Stimulated activated CD8-positive, alpha-beta memory T cell treated with anti-CD3 and anti-CD28 coated beads, Interleukin-7, amount 100 ng/mL, for 48 hours (primary cell): ENCODE data around the gene S100A1.
A peak's percentile ranks its signal among the peaks of the same experiment; 100 is the strongest.

Experiments used
- DNase-seq, 2 donors: peaks; one replicate each; pipeline ENCODE4 v3.0.0-alpha.2; 2020; ENCODE audit warnings: low read depth in 1 of 2; ENCODE audit errors: extremely low read depth in 1 of 2

S100A1 gene

DNA sequence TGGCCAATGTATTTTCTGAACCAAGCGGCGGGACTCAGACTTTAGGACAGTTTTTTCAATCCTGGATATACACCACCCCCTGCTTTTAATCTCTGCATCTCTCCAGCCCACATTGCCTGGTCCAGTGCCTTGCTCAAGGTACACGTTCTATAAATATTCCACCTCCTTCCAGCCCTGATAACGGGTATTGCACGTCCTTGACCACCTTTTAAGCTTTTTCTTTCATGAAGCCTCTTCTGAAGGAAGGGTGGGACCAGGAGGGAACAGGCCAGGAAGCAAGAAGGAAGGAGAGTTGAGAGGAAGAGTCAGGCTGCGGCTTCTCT is 18.7 kb upstream of the S100A1 start:
- DNase-seq = no peak

DNA sequence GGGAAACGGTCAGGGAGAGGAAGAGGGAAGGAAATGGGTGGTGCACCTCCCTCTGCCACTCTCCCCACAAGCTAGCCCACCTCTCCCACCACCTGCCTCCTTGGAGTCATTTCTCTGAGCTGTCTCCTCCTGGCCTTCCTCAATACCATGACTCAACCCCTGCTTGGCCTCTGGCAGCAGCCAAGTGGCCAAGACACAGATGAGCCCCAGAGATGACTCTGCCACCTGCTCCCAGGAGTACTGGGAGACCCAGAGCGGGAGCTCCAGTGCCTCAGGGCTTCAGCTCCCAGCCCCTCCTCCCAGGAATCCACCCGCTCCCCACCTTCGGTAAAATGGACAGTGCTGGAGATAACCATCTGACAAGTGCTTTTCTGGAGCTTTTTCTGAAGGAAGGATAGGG is 17.9 kb upstream of the S100A1 start:
- no peak for DNase-seq

DNA sequence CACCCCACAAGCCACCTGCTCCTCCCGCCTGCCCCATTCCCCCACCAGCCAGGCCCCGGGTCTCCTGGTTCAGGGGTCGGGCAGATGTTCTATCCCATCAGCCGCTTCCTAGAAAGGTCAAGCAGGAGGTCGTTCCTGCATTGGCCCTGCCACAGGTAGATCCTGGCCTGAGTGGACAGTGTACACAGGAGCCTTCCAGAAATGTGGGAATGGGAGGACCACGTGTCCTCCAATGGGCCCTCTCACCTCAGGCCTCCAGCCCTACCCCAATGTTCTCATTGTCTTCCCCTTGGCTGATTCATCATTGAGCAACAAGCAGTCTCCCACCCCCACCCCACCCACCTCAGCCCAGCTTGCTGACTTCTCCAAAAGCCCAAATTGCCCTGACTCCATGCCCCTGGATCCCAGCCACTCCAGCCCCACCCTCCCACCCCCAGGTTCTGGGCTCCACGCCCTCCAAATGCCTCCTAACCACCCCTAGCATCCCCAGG is 17.4 kb upstream of the S100A1 start:
- DNase-seq = no peak

DNA sequence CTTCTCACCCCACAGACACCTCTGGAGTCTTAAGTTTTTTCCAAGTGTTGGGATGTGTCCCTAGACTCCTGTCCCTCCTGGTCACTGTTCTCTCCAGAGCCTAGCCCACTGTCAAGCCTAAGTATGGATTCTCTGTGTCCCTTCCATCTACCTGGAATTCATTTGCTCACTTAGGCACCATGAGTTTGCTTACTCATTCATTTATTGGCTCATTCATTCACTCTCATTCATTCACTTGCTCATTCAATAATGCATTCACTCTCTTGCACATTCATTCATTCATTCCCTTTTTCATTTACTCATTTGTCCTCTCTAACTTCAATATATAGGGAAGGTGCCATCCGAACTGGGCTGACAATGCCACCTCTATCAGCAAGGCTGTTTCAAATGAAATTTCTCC is 16.9 kb upstream of the S100A1 start:
- no peak for DNase-seq

DNA sequence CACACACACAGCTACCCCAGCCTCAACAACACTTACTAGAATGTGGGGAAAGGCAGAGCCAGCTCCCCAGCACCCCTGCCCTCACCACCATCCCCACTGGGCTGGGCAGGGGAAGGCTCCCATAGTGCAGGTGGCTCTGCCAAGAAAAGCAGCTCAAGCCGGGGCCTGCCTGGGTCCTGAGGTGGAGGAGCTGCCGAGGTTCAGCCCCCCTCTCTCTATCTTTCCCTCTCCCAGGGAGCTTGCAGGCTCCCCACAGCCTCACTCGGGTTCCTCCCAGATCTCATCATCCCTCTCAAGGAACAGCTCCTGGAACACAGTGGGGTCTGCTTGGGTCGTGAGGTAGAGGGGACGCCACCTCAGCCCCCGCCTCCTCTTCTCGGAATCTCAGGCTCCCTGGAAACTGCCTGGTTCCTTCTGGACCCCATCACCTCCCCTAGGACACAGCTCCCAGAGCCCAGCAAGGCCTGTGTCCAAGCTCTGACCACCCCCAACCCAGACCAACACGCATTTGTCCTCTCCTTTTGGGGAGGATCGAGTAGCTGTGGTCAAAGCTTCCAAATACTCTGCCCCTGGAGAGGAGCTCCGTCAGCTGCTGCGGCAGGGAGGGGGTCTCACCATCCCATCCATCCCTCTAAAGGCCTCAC is 16.0 kb upstream of the S100A1 start:
- no peak for DNase-seq

DNA sequence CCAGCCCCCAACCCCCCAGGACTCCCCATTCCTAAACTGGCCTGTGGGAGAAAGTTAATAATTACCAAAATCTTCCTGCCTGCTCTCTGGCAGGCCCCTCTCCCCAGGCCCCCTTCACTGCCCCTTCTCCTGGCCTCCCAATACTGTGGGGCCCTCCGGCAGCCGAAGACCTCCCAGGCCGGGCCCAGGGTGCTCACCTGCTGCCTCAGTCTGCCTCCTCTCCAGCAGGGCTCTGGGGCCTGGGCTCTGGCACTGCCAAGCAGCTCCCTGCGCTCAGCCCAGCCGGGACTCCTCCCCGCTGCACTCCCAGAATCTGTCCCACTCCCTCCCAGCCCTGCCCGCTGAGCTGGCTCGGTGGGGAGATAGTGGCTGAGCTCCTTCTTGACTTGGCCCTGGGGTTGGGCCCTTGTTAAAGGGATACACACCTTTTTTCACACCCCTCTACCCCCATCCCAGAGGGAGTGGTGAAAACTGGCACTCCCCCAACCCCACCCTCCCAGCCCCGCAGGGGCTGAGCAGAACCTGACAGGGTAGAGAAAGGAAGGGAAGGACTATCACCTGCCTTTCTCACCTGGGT is 15.4 kb upstream of the S100A1 start, which contains the start of gene S100A16:
Gene S100A16 (minus strand): TSS at position 383 of the 577 bp plus-strand sequence. CDS start 4,986 bp downstream, outside the sequence.
- DNase-seq = no peak

DNA sequence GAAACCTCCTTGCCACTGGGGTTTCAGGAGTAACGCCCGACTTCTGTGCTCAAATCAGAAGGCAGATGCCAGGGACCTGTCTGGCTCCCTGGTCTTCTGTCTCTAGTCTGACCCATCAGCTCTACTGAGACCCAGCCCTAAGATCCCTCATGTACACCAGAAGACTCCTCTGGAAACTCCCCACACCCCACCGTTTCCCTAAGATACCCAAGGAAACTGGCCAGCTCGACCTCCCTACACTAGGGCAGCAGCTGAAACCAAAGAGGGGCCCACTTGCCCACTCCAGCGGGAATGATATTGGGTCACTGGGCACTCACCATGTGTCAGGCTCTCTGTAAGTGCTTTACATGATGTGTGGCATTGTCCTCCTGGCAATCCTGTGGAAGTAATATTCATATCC is 14.8 kb upstream of the S100A1 start:
- no peak for DNase-seq

DNA sequence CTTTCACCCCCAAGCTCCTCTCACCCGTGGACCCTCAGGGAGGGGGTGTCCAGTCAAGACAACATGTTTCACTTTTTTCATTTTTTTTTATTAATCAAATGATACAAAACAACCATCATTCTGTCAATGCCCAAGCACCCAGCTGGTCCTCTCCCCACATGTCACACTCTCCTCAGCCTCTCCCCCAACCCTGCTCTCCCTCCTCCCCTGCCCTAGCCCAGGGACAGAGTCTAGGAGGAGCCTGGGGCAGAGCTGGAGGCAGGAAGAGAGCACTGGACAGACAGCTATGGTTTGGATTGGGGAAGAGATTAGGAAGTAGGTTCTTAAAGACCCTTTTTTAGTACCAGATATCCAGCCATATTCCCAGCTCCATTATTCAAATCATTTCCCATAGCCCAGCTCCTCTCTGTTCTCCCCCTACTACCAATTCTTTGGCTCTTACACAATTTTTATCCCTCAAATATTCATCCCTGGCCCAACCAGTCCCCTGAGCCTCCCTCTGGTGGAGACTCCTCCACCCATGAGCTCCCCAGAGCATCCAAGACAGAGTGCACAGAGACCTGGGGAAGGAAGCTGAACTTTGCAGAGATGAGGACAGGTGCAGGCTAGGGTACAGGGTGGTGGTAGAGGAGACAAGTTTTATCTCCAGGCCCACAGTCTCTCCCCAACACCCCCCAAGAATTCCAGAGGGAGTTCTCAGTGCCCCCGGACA is 13.9 kb upstream of the S100A1 start:
- DNase-seq = no peak

DNA sequence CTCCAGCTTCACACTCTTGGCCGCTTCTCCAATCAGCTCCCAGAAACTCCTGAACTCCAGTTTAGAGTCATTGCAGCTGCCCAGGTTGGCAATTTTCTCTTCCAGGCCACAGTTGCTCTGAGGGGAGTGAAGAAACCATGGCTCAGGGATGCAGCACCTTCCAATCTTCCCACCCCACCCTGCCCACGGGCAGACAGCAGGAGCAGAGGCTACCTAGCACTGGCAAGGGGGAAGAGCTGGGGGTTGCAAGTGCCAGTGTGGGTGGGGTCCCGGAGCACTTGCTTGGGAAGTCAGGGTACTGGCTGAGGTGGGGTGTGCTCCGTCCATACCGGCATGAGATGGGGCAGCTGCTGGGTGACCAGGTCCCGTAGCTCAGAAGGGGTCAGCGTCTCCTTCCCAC is 13.3 kb upstream of the S100A1 start:
- DNase-seq = no peak

DNA sequence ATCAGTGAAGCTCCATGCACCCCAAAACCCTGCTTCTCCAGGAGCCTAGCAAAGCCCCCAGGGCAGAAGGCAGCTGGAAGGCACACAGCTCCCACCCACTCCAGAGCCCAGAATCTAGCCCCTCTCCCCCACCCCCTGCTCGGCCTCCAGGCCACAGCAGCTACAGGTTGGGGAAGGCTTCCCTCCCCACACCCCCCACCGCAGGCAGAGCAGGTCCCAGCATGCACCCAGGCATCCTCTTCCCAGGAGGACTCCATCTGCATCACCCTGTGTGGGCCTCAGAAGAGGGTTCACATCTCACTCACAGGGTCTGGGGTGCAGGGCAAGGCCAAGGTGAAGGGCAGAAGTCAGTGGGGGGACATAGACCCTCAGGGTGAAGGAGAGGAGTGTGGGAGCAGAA is 12.8 kb upstream of the S100A1 start:
- DNase-seq = no peak

DNA sequence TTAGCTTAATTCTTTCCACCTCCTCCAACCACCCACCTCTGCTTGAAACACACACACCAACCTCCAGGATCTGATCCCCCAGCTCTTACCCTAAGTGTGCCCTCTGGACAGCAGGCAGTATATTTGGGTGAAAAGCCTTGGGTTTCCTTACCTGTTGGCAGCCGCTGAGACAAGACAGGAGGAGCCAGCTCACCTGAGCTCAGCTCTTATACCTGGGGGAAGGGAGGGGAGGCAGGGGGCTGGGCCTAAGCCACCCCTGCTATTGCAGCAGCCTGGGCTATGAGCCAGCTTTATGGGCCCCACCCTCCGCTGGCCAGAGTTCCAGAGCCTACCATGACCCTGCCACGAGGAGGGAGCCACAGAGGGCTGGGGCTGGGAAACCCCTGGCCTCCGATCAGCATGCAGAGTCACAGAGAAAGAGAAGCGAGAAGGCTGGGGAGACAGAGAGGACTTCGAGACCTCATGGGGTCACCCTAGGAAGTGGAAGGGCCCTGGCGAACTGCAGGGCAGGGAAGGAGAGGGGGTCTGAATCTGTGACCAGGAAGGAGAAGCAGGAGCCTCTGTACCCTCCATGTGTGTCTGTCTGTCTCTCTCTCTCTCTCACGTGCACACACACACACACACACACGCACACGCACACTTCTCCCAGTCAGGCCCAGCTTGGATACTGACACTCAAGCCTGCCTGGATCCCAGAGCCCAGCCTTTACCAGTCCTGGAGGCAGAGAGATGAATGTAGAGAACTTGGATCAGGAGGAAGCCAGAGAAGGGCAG is 11.9 kb upstream of the S100A1 start, which contains the start of gene S100A14:
Gene S100A14 (minus strand): TSS at position 182 of the 773 bp plus-strand sequence. CDS start 467 bp downstream, outside the sequence.
- DNase-seq = no peak

DNA sequence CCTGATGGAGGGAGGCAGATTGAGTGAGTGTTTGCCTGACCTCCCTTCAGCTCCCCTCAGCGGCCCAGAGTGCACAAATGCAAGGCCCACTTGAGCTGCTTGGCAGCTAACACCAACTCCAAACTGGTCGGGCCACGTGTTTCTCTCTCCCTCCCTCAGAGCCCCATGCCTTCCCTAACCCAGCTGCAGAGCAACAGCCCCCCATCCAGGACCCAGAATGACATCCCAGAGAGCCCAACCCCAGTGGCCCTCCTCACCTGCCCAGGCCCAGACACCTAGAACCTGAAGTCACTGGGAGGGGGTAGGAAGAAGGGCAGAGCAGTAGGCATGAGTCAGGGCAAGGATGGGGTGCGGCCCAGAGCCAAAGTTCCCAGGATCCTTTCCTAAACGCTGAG is 11.3 kb upstream of the S100A1 start:
- no peak for DNase-seq

DNA sequence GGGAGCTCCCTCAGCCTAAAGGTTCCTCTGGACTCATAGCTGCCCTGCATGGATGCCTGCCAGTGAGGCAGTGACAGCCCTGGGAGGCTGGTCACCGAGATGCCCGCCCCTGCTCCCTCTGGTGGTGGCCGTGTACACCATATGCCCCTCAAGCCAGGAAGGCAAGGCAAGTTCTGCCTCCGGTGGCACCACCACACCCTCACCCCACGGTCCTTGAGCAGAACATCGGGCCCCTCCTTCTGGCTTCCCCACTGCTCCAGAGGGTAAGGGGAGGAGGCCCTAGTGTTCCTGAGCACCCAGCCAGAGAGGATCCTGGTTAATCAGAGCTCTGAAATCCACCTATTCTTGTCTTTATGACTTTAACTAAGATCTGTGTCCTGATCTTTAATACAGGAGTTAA is 10.6 kb upstream of the S100A1 start:
- peak in 1 of 2 donors; percentile 63 for DNase-seq

DNA sequence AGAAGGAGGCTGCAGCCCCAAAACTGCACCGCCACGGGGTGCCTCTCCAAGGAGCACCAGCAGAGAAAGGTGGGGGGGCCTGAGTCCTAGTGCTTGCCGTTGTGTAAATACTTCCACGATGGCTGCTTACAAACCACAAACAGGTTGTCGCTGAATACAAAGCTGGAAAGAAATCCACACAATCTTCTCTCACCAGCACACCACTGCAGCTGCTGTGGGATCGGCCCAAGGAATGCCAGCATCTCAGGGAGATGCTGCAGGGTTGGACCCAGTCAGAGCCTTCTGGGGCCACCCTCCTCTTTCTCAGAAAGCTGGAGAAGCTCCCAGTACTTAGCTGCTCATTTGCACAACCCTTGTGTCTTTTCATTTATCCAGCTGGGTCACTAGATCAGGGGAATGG is 9.1 kb upstream of the S100A1 start:
- DNase-seq = no peak

DNA sequence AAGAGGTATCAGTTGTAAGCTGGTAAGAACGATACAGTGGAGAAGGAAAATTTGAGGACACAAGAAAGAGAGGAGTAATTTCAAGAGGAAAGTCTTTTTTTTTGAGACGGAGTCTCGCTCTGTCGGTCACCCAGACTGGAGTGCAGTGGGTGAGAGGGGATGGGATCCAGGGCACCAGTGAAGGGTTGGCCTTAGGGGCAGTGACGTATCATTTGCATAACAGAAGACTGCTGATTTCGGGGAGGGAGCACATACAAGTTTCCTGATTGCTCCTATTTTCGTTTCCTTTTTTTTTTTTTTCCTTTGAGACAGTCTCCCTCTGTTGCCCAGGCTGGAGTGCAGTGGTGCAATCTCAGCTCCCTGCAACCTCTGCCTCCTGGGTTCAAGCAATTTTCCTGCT is 5.1 kb upstream of the S100A1 start:
- no peak for DNase-seq

DNA sequence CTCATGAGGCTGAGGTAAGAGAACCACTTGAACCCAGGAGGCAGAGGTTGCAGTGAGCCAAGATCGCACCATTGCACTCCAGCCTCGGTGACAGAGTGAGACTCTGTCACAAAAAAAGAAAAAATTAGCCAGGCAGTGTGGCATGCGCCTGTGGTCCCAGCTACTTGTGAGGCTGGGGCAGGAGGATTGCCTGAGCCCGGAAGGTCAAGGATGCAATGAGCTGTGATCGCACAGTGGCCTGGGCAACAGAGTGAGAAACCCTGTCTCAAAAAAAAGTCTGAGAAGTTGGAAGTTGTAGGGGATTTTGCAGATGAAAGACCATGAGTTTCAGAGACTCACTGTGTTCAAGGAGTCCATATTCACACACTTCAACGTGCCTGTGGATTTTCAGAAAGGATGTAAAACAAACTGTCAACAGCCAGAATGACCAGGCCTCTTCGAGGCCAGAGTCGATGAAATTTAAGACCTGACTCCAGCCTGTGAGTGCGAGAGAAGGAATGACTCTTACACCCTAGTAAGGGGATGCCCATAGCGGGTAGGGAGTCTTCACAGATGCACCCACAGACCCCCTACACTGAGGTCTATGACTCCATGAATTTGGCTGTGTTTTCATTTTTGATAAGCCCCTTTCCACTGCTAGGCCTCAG is 3.1 kb upstream of the S100A1 start:
- no peak for DNase-seq

DNA sequence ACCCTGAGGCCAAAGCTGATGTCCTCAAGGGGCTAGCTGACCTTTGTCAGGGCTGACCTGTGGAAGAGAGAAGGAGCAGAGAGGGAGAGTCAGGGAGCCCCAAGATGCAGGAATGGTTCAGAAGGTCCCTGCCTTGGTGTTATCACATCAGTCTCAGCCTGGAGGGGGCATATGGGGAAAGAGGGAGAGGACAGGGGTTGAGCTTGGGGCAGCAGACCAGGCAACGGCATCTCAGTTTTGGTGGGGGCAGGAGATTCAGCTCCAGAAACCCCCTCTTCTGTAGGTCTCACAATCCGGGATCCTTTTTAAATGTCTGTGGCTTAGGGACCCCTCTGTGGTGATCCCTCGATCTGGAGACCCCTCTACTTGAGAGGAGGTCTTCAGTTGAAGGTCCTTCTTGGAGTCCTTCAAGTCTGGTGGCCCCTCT is 1.7 kb upstream of the S100A1 start:
- no peak for DNase-seq

DNA sequence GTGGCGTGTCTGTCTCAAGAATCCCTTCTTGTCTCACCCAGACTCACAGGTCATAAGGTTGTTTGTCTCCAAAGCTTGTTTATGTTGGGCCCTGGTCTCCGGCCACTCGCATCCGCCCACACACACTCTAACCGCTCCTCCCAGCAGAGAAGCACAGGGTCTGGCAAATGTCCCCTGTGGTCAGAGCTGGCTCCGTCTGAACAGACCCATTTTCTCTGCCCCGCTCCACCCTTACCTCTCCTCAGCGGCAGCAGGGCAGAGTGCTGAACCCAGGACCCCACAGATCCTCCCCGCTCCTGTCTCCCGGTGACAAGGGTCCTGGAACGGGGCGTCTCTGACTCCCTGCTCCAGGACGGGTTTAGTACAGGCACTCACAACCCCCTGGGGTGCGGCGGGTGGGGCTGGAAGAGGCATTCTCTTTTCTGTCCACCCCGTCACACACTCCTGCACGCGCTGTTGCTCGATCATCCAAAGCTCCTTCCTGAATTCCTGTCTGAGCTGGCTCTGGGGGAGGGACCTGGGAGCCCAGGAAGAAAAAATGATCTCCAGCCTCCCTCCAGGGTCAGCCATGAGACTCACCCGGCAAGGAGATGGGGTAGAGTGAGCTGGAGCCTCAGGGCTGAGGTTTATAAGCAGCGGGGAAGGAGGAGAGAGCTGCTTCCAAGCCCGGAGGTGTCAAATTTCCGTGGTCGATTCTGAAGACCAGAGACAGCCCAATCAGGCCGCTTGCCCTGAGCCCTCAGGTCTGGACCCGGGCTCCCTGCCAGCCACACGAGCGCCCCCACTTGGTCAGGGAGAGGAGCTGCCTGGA is 1.1 kb upstream of the S100A1 start, which contains the start of gene S100A13:
Gene S100A13 (minus strand): TSS at position 602 of the 811 bp plus-strand sequence. CDS start 1,033 bp downstream, outside the sequence.
- DNase-seq = no peak

DNA sequence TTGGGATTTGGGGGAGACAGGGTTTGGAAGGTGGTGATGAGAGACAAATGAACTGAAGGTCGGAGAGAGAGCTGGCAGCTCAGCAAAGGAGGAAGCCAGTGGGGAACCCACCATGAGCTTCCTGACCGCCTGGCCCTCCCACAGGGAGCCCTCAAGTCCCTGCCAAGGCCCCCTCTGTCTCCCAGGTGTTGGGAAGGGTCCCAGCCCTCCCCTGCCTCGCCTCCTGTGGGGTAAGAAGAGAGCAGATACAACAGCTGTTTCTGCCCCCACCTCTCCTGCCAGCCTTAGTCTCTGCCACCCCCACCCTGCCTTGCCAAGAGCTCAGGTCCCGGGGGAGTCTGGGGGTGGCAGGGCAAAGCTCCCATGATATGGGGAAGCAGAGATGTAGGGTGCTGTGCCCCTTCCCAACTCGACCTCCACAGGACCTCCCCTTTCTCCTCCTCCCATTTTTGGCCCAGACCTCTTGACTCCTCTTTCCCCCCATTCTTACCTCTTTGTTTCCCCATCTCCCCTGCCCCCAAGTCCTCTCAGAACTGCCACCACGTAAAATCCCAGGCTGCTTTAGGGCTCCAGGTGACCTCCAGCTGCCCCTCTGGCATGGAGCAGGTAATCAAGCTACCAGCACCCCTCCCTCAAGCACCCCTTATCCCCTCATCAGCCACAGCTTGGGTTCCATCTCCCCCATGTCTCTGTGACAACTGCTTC is 556 bp downstream of the S100A1 start:
- DNase-seq = no peak
